HepG2 (cell line): ENCODE data around the gene TMCC1. TPM values are rescaled to one million over a fixed set of nuclear protein-coding genes. Genes with fewer than 3 reads are reported as not detected.
A peak's percentile ranks its signal among the peaks of the same experiment; 100 is the strongest.

ENCODE experiments used
- DPF2 ChIP-seq: sonication (generic); formaldehyde crosslinking; IDR thresholded peaks from 2 replicates; pipeline ENCODE4 v1.4.0; 2020; ENCODE audit warnings: mild to moderate bottlenecking, low read depth, missing genetic modification reagents, borderline replicate concordance
- ETV5 ChIP-seq: IDR thresholded peaks from 2 replicates; pipeline ENCODE4 v1.6.1; 2018; ENCODE audit warnings: missing biosample characterization, missing genetic modification reagents, inconsistent platforms, borderline replicate concordance
- HDAC1 ChIP-seq: sonication (generic); formaldehyde crosslinking; IDR thresholded peaks from 2 replicates; pipeline ENCODE4 v1.5.1; 2020; ENCODE audit warnings: mild to moderate bottlenecking, missing genetic modification reagents
- HIVEP1 ChIP-seq: sonication (generic); formaldehyde crosslinking; IDR thresholded peaks from 2 replicates; pipeline ENCODE4 v1.4.0; 2020; ENCODE audit warnings: mild to moderate bottlenecking, missing genetic modification reagents
- HMG20A ChIP-seq: IDR thresholded peaks from 2 replicates; pipeline ENCODE4 v1.6.1; 2016; ENCODE audit warnings: borderline replicate concordance
- NFE2 ChIP-seq: sonication (generic); formaldehyde crosslinking; IDR thresholded peaks from 2 replicates; pipeline ENCODE4 v1.4.0; 2020; ENCODE audit warnings: missing genetic modification reagents
- PRMT3 ChIP-seq: sonication (generic); formaldehyde crosslinking; IDR thresholded peaks from 2 replicates; pipeline ENCODE4 v1.8.1; 2022; ENCODE audit warnings: low read depth, mild to moderate bottlenecking, moderate library complexity, missing genetic modification reagents, borderline replicate concordance
- TBL1XR1 ChIP-seq: fragments of 150-350 bp; IDR thresholded peaks from 2 replicates; pipeline ENCODE4 v1.6.1; 2014; ENCODE audit warnings: borderline replicate concordance, low read length; ENCODE audit not compliant: partially characterized antibody
- TRIM24 ChIP-seq: sonication (generic); formaldehyde crosslinking; IDR thresholded peaks from 2 replicates; pipeline ENCODE4 v1.8.0; 2022; ENCODE audit warnings: mild to moderate bottlenecking, missing genetic modification reagents
- ZFP36 ChIP-seq: fragments of 150-350 bp; IDR thresholded peaks from 2 replicates; pipeline ENCODE4 v1.6.1; 2018; ENCODE audit warnings: borderline replicate concordance, low read length, low read depth; ENCODE audit not compliant: partially characterized antibody
- ZFP82 ChIP-seq: sonication (generic); formaldehyde crosslinking; IDR thresholded peaks from 2 replicates; pipeline ENCODE4 v1.5.1; 2020; ENCODE audit warnings: mild to moderate bottlenecking, missing genetic modification reagents, borderline replicate concordance
- ZNF24 ChIP-seq: fragments of 450-650 bp; IDR thresholded peaks from 2 replicates; pipeline ENCODE4 v1.6.1; 2017; ENCODE audit warnings: antibody characterized with exemption, mild to moderate bottlenecking
- ZNF263 ChIP-seq: sonication (generic); formaldehyde crosslinking; IDR thresholded peaks from 2 replicates; pipeline ENCODE4 v1.4.0; 2020; ENCODE audit warnings: missing genetic modification reagents
- ZNF33A ChIP-seq: sonication (generic); formaldehyde crosslinking; IDR thresholded peaks from 2 replicates; pipeline ENCODE4 v1.5.1; 2020; ENCODE audit warnings: missing genetic modification reagents, mild to moderate bottlenecking, moderate library complexity, borderline replicate concordance
- ZNF362 ChIP-seq: sonication (generic); formaldehyde crosslinking; IDR thresholded peaks from 2 replicates; pipeline ENCODE4 v1.4.0; 2020; ENCODE audit warnings: missing genetic modification reagents, mild to moderate bottlenecking, borderline replicate concordance
- ZNF441 ChIP-seq: sonication (generic); formaldehyde crosslinking; IDR thresholded peaks from 2 replicates; pipeline ENCODE4 v1.7.0; 2021; ENCODE audit warnings: missing genetic modification reagents, borderline replicate concordance
- ZNF569 ChIP-seq: sonication (generic); formaldehyde crosslinking; IDR thresholded peaks from 2 replicates; pipeline ENCODE4 v1.5.0; 2020; ENCODE audit warnings: mild to moderate bottlenecking, missing genetic modification reagents, moderate library complexity, borderline replicate concordance
- ZNF615 ChIP-seq: sonication (generic); formaldehyde crosslinking; IDR thresholded peaks from 2 replicates; pipeline ENCODE4 v1.5.0; 2020; ENCODE audit warnings: mild to moderate bottlenecking, missing genetic modification reagents, borderline replicate concordance
- ZNF670 ChIP-seq: sonication (generic); formaldehyde crosslinking; IDR thresholded peaks from 2 replicates; pipeline ENCODE4 v1.8.0; 2022; ENCODE audit warnings: mild to moderate bottlenecking, missing genetic modification reagents, borderline replicate concordance
- ZNF83 ChIP-seq: sonication (generic); formaldehyde crosslinking; IDR thresholded peaks from 2 replicates; pipeline ENCODE4 v1.4.0; 2020; ENCODE audit warnings: missing genetic modification reagents, mild to moderate bottlenecking, borderline replicate concordance
- ZSCAN5A ChIP-seq: sonication (generic); formaldehyde crosslinking; IDR thresholded peaks from 2 replicates; pipeline ENCODE4 v1.8.0; 2022; ENCODE audit warnings: mild to moderate bottlenecking, missing genetic modification reagents, borderline replicate concordance
- polyA plus RNA-seq, 8 experiments: library from polyadenylated mRNA; depleted of rRNA in 3 of 8; stranded (reverse) in 7 of 8; unstranded in 1 of 8; fragments of >200 nt; fragmentation: Illumina TruSeq in 4 of 8; extraction: Trizol in 4 of 8; gene quantifications; 2 replicates each; pipeline versions ENCODE4 v1.2.1 to v1.2.3, GENCODE V29; 2011 to 2016; ENCODE audit warnings: low read depth in 4 of 8, missing spikeins in 1 of 8, mixed read lengths in 1 of 8; ENCODE audit not compliant: insufficient read depth in 1 of 8
- total RNA-seq, 5 experiments: library from RNA; depleted of rRNA; stranded (reverse); fragments of >200 nt; fragmentation: Illumina TruSeq; extraction: Trizol; gene quantifications; 2 replicates each; pipeline ENCODE4 v1.2.3, GENCODE V29; 2016; ENCODE audit warnings: low read depth in 1 of 5
- TF ChIP-seq, protein P1 (sequence below): sonication (generic); formaldehyde crosslinking; IDR thresholded peaks from 2 replicates; pipeline ENCODE4 v1.5.1; 2020; ENCODE audit warnings: missing genetic modification reagents, mild to moderate bottlenecking, borderline replicate concordance
- TF ChIP-seq, protein P2 (sequence below): IDR thresholded peaks from 2 replicates; pipeline ENCODE4 v1.6.1; 2016; ENCODE audit warnings: missing compliant biosample characterization, missing genetic modification reagents, borderline replicate concordance

The TMCC1 gene
- total and polyA plus RNA-seq, 2 of the 13 experiments (the other 11 are each of a cell fraction or from before 2014, with no cell fraction given) = 12.1 to 264 TPM

GRCh38 chr3:129892857-129893580 is 492 bp downstream of the TMCC1 start (continued):
- TF ChIP-seq ZNF670 (no peak), ZSCAN5A (no peak), HMG20A (CRISPR knock-in tag) (no peak), ZNF33A (CRISPR knock-in tag) (no peak), ZNF441 (no peak), ZNF263 (0 out of 2 replicates have a peak, but pooled peaks have one; percentile 19), PRMT3 (CRISPR knock-in tag) (no peak), ZFP82 (CRISPR knock-in tag) (peak; percentile 79; the same call in 1 of the 2 replicates), HDAC1 (CRISPR knock-in tag) (peak; percentile 59), DPF2 (CRISPR knock-in tag) (no peak), ZNF615 (CRISPR knock-in tag) (no peak), ZNF83 (no peak), ZNF569 (CRISPR knock-in tag) (no peak), ZNF24 (no peak), NFE2 (CRISPR knock-in tag) (no peak), ZFP36 (no peak), ETV5 (CRISPR knock-in tag) (peak; percentile 48; the same call in 1 of the 2 replicates), TRIM24 (no peak), HIVEP1 (CRISPR knock-in tag) (peak; percentile 35; the same call in 1 of the 2 replicates), TBL1XR1 (no peak), ZNF362 (no peak)
- TF ChIP-seq, protein P1, sequence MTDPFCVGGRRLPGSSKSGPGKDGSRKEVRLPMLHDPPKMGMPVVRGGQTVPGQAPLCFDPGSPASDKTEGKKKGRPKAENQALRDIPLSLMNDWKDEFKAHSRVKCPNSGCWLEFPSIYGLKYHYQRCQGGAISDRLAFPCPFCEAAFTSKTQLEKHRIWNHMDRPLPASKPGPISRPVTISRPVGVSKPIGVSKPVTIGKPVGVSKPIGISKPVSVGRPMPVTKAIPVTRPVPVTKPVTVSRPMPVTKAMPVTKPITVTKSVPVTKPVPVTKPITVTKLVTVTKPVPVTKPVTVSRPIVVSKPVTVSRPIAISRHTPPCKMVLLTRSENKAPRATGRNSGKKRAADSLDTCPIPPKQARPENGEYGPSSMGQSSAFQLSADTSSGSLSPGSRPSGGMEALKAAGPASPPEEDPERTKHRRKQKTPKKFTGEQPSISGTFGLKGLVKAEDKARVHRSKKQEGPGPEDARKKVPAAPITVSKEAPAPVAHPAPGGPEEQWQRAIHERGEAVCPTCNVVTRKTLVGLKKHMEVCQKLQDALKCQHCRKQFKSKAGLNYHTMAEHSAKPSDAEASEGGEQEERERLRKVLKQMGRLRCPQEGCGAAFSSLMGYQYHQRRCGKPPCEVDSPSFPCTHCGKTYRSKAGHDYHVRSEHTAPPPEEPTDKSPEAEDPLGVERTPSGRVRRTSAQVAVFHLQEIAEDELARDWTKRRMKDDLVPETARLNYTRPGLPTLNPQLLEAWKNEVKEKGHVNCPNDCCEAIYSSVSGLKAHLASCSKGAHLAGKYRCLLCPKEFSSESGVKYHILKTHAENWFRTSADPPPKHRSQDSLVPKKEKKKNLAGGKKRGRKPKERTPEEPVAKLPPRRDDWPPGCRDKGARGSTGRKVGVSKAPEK (CRISPR knock-in tag) = no peak
- TF ChIP-seq, protein P2, sequence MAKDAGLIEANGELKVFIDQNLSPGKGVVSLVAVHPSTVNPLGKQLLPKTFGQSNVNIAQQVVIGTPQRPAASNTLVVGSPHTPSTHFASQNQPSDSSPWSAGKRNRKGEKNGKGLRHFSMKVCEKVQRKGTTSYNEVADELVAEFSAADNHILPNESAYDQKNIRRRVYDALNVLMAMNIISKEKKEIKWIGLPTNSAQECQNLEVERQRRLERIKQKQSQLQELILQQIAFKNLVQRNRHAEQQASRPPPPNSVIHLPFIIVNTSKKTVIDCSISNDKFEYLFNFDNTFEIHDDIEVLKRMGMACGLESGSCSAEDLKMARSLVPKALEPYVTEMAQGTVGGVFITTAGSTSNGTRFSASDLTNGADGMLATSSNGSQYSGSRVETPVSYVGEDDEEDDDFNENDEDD (CRISPR knock-in tag) = peak; percentile 36; the same call in 1 of the 2 replicates
